ENCODE measurements around the gene STH.

The STH gene

DNA sequence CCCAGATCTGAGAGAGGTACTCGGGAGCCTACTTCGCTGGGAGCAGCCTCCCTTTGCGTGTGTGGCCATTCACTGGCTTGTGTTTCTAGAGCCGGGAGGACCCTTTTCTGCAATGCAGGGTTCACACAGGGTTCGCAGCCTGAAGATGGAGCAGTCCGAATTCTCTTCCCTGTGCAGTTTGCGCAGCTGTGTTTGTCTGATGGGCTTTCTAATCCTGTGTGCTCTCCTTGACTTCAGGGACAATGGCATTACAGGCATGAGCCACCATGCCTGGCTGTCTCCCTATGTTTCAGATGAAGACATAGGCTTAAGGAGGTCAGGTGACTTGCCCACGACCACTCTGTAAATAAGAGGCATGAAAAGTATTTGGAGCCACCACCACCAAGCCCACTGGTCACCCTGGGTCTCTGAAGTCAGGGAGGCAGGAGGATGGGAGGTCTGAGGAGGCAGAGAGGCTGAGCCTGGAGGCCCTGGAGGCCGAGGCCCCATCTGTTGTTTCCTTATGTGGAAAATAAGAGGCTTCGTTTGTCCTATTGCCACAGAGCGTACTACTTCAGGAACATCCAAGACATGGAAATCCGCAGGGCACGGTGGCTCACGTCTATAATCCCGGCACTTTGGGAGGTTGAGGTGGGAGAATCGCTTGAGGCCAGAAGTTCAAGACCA is 5.0 kb upstream of the STH start:
- no peak for TF ChIP-seq CTCF (IDR thresholded peaks at IDR 0.05; ENCODE audit: low read depth, low read length)
- DNase-seq (ENCODE audit: extremely low read depth, low read depth): no peak

- no peak for DNase-seq (ENCODE audit: extremely low read depth, low read depth)
- TF ChIP-seq CTCF (IDR thresholded peaks at IDR 0.05; ENCODE audit: low read depth, low read length): no peak
These were observed 4.1 kb upstream of the STH start for GRCh38 chr17:45994987-45995386.

DNA sequence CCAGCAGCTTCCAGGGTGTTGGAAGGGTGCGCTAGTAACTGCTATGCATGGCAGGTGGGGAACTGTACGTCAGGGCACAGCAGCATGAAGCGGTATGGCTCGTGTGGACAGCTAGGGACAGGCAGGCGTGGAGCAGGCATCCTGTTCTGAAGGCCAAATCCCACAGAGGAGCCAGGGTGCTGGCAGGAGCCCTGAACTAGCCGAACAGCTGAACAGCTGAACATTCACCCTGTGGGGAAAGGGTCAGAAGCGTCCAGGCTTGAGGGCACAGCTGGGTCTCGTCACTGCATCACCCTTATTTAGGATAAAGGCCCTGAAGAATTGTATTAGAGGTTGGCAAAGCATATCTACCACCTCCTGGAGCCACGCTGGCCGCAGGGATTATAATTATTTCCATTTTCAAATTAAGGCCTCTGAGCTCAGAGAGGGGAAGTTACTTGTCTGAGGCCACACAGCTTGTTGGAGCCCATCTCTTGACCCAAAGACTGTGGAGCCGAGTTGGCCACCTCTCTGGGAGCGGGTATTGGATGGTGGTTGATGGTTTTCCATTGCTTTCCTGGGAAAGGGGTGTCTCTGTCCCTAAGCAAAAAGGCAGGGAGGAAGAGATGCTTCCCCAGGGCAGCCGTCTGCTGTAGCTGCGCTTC is 3.3 kb upstream of the STH start:
- no peak for TF ChIP-seq CTCF (IDR thresholded peaks at IDR 0.05; ENCODE audit: low read depth, low read length)
- DNase-seq (ENCODE audit: extremely low read depth, low read depth): no peak

DNA sequence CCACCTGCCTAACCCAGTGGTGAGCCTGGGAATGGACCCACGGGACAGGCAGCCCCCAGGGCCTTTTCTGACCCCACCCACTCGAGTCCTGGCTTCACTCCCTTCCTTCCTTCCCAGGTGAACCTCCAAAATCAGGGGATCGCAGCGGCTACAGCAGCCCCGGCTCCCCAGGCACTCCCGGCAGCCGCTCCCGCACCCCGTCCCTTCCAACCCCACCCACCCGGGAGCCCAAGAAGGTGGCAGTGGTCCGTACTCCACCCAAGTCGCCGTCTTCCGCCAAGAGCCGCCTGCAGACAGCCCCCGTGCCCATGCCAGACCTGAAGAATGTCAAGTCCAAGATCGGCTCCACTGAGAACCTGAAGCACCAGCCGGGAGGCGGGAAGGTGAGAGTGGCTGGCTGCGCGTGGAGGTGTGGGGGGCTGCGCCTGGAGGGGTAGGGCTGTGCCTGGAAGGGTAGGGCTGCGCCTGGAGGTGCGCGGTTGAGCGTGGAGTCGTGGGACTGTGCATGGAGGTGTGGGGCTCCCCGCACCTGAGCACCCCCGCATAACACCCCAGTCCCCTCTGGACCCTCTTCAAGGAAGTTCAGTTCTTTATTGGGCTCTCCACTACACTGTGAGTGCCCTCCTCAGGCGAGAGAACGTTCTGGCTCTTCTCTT is 2.6 kb upstream of the STH start:
- no peak for DNase-seq (ENCODE audit: extremely low read depth, low read depth)

DNA sequence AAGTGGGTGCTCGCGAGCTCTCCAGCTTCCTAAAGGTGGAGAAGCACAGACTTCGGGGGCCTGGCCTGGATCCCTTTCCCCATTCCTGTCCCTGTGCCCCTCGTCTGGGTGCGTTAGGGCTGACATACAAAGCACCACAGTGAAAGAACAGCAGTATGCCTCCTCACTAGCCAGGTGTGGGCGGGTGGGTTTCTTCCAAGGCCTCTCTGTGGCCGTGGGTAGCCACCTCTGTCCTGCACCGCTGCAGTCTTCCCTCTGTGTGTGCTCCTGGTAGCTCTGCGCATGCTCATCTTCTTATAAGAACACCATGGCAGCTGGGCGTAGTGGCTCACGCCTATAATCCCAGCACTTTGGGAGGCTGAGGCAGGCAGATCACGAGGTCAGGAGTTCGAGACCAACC is 1.9 kb upstream of the STH start:
- DNase-seq (ENCODE audit: extremely low read depth, low read depth): no peak
- no peak for TF ChIP-seq CTCF (IDR thresholded peaks at IDR 0.05; ENCODE audit: low read depth, low read length)

More for the DNA sequence above, 2.6 kb upstream of the STH start:
- no peak for TF ChIP-seq CTCF (IDR thresholded peaks at IDR 0.05; ENCODE audit: low read depth, low read length)

DNA sequence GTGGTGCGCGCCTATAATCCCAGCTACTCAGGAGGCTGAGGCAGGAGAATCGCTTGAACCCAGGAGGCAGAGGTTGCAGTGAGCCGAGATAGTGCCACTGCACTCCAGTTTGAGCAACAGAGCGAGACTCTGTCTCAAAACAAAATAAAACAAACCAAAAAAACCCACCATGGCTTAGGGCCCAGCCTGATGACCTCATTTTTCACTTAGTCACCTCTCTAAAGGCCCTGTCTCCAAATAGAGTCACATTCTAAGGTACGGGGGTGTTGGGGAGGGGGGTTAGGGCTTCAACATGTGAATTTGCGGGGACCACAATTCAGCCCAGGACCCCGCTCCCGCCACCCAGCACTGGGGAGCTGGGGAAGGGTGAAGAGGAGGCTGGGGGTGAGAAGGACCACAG is 1.4 kb upstream of the STH start:
- no peak for TF ChIP-seq CTCF (IDR thresholded peaks at IDR 0.05; ENCODE audit: low read depth, low read length)
- DNase-seq (ENCODE audit: extremely low read depth, low read depth): no peak

- DNase-seq (ENCODE audit: extremely low read depth, low read depth): no peak
- no peak for TF ChIP-seq CTCF (IDR thresholded peaks at IDR 0.05; ENCODE audit: low read depth, low read length)
These were observed 845 bp downstream of the STH start for GRCh38 chr17:45999900-46000290.

Data from AG09319 (cell line).